ENCODE results near the gene PLEKHS1.

GRCh38 chr10:113705344-113705652, 46.2 kb upstream of the PLEKHS1 start:
- TF ChIP-seq, protein P1, sequence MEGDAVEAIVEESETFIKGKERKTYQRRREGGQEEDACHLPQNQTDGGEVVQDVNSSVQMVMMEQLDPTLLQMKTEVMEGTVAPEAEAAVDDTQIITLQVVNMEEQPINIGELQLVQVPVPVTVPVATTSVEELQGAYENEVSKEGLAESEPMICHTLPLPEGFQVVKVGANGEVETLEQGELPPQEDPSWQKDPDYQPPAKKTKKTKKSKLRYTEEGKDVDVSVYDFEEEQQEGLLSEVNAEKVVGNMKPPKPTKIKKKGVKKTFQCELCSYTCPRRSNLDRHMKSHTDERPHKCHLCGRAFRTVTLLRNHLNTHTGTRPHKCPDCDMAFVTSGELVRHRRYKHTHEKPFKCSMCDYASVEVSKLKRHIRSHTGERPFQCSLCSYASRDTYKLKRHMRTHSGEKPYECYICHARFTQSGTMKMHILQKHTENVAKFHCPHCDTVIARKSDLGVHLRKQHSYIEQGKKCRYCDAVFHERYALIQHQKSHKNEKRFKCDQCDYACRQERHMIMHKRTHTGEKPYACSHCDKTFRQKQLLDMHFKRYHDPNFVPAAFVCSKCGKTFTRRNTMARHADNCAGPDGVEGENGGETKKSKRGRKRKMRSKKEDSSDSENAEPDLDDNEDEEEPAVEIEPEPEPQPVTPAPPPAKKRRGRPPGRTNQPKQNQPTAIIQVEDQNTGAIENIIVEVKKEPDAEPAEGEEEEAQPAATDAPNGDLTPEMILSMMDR (IDR thresholded peaks at IDR 0.05): no peak
- TF ChIP-seq EP300 (IDR thresholded peaks at IDR 0.05): no peak

Measured in gastroesophageal sphincter (tissue), 3 donors.